Stimulated activated CD8-positive, alpha-beta memory T cell treated with anti-CD3 and anti-CD28 coated beads, Interleukin-12 subunit alpha, Interleukin-12 subunit beta, amount 100 ng/mL, for 4 hours (primary cell): ENCODE measurements around the gene ZNF304.
A peak's percentile ranks its signal among the peaks of the same experiment; 100 is the strongest.
"Not testable (repeated sequence)": the region's sequence is repeated elsewhere in the genome, so short reads cannot be mapped to it uniquely, and the experiment has no call there.

Experiments used
- DNase-seq: peaks from one replicate; pipeline ENCODE4 v3.0.0-alpha.2; 2020; ENCODE audit warnings: low read depth

Gene ZNF304

DNA sequence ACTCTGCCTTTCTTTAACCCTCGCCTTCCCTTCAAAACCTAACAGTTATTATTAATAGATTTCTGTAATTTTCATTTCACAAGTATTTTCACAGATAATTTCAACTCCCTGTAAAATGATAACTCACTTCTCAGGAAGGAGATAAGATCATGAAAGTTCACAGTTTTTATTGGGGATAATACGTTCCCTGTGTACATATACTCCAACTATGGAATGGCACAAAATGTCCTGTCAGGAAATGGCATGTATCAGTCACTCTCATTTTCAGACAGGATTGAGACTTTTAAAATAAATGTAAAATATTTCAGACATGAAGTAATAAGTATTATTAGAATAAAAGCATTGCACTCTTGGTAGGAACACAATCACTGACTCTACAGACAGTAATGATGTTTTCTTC lies 11.3 kb downstream of the ZNF304 start:
- DNase-seq, result no peak

DNA sequence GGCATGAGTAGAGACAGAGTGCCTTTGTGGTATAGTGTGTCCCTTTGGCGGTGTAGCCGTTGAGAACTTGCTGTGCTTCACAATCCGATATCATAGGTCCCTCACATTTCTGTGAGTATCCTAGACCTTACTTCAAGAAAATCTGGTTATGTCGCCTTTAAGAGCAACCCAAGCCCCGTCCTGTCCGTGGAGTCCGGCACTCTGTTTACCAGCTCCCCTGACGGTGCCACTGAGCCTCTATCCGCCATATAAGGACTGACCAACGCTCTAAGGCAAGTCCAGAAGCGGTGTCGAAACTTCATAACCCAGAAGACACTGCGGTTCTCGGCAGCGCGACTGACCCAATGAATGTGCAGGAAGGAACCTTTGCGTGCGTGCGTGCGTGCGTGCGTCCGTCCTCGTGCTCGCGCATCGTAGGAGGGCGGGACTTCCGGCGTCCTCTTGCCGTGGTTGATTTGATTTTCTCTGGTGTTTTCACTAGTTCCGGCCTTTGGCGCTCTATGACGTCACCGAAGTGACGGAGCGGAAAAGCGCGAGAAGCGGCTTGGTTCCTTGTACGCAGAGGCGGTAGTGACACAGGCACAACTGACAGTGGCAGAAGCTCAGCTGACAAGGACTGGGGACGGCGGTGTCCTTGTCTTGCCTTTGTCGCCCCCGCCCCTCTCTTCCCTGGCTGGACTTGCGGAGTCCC lies 12.1 kb downstream of the ZNF304 start, which contains the start of the genes TRAPPC2B and ZNF547:
Gene TRAPPC2B (plus strand): TSS at position 555 of the 691 bp plus-strand sequence. CDS start 1,283 bp downstream, outside the sequence.
Gene ZNF547 (plus strand): TSS at position 555 of the 691 bp plus-strand sequence. CDS start 5,005 bp downstream, outside the sequence.
- DNase-seq, result peak; percentile 98

GRCh38 chr19:57363688-57364181 lies 12.7 kb downstream of the ZNF304 start:
- no peak for DNase-seq

- no peak for DNase-seq
Measured at GRCh38 chr19:57366776-57367175, 15.7 kb downstream of the ZNF304 start.

GRCh38 chr19:57374179-57374578 lies 23.1 kb downstream of the ZNF304 start:
- DNase-seq, result no peak

GRCh38 chr19:57374647-57375046 lies 23.6 kb downstream of the ZNF304 start:
- DNase-seq, result not testable (repeated sequence)

- DNase-seq, result no peak
Measured at GRCh38 chr19:57376151-57376550, 25.1 kb downstream of the ZNF304 start.

DNA sequence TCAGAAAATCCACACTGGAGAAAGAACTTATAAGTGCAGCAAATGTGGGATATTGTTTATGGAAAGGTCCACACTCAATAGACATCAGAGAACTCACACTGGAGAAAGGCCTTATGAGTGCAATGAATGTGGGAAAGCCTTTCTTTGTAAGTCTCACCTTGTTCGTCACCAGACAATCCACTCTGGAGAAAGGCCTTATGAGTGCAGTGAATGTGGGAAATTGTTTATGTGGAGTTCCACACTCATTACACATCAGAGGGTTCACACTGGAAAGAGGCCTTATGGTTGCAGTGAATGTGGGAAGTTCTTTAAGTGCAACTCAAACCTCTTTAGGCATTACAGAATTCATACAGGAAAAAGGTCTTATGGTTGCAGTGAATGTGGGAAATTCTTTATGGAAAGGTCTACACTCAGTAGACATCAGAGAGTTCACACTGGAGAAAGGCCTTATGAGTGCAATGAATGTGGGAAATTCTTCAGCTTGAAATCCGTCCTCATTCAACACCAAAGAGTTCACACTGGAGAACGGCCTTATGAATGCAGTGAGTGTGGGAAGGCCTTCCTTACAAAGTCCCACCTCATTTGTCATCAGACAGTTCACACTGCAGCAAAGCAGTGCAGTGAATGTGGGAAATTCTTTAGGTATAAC lies 26.6 kb downstream of the ZNF304 start:
- no peak for DNase-seq

- DNase-seq, result no peak
Measured at GRCh38 chr19:57380923-57381322, 29.9 kb downstream of the ZNF304 start.

- DNase-seq, result no peak
Measured at GRCh38 chr19:57382806-57383488, 31.9 kb downstream of the ZNF304 start.

GRCh38 chr19:57389194-57389729 lies 38.2 kb downstream of the ZNF304 start:
- no peak for DNase-seq

DNA sequence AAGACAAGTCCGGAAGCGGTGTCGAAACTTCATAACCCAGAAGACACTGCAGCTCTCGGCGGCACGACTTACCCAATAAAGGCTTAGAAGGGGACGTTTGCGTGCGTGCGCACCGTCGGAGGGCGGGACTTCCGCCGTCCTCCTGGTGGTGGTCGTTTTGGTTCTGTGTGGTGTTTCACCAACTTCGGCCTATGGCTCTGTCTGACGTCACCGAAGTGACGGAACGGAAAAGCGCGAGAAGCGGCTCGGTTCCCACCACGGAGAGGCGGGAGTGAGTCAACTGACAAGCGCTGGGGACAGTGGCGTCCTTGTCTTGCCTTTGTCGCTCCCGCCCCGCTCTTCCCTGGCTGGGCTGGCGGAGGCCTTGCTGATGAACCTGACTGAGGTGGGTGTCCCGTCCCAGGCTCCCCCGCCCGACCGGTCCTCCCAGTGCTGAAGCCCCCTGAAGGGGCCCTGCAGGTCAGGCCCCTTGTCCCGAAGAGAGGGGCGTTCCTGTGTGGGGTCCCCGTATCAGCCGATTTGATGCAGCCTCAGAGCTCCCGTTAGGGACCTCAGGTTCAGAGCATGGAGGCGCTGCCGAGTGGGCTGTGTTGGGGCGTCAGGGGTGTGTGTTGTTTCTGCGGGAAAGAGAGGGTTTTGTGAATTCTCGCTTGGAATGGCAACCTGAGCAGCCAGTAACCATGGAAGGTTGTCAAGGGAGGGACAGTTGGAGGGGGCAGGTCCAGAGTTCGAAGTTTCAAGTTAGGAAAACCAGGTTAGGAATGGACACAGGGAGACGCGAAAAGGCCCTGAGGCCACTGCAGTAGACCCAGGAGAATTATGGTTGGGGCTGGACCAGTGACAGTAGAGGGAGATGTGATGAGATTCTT lies 38.9 kb downstream of the ZNF304 start, which contains the start of gene ZNF548:
Gene ZNF548 (plus strand): TSS at position 125 of the 869 bp plus-strand sequence. CDS start 246 bp downstream, at position 371.
- peak; percentile 99 for DNase-seq

- DNase-seq, result no peak
Measured at GRCh38 chr19:57395710-57396109, 44.6 kb downstream of the ZNF304 start.

DNA sequence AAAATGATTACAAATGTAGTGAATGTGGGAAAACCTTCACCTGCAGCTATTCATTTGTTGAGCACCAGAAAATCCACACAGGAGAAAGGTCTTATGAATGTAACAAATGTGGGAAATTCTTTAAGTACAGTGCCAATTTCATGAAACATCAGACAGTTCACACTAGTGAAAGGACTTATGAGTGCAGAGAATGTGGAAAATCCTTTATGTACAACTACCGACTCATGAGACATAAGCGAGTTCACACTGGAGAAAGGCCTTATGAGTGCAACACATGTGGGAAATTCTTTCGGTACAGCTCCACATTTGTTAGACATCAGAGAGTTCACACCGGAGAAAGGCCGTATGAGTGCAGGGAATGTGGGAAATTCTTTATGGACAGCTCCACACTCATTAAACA lies 47.8 kb downstream of the ZNF304 start:
- DNase-seq, result no peak

GRCh38 chr19:57403737-57404563 lies 52.9 kb downstream of the ZNF304 start:
- no peak for DNase-seq

GRCh38 chr19:57406516-57407123 lies 55.5 kb downstream of the ZNF304 start:
- DNase-seq, result peak; percentile 47
